ENCODE data around the gene EVC2. TPM values are rescaled to one million over a fixed set of nuclear protein-coding genes. Genes with fewer than 3 reads are reported as not detected.

Gene EVC2
- total RNA-seq, 1 donor from 2014 or later, result 9.7 TPM

Other genes starting within 250 kb of the EVC2 start
- 37.2 TPM for gene EVC, start 2.6 kb upstream of the EVC2 start, total RNA-seq
- gene CRMP1, start 184.5 kb upstream of the EVC2 start, total RNA-seq, result 7.3 TPM